Stimulated activated naive CD8-positive, alpha-beta T cell treated with anti-CD3 and anti-CD28 coated beads, Interleukin-15, amount 100 ng/mL, for 72 hours (primary cell): ENCODE results near the gene USP8.

Experiments used
- ATAC-seq: fragments of 150-1000 bp; cut with Tn5 transposase; 2 replicates; pipeline ENCODE4 v1.10.0; 2021; ENCODE audit warnings: mild to moderate bottlenecking, moderate library complexity
- DNase-seq, 2 donors: peaks; one replicate each; pipeline ENCODE4 v3.0.0; 2021 to 2022
- H3K27ac Mint-ChIP-seq, 2 donors: one replicate each; pipeline ENCODE4 v1.8.0; 2022; ENCODE audit warnings: mild to moderate bottlenecking in 2 of 2, mixed read lengths in 2 of 2, moderate library complexity in 2 of 2
- H3K27me3 Mint-ChIP-seq: one replicate; pipeline ENCODE4 v1.8.0; 2022; ENCODE audit warnings: mixed read lengths
- H3K4me1 Mint-ChIP-seq: one replicate; pipeline ENCODE4 v1.8.0; 2022; ENCODE audit warnings: mild to moderate bottlenecking, mixed read lengths
- H3K4me3 Mint-ChIP-seq, 2 donors: one replicate each; pipeline ENCODE4 v1.8.0; 2022; ENCODE audit warnings: mild to moderate bottlenecking in 2 of 2, mixed read lengths in 2 of 2, moderate library complexity in 1 of 2
- H3K9me3 Mint-ChIP-seq, 2 donors: one replicate each; pipeline ENCODE4 v1.8.0; 2022; ENCODE audit warnings: mixed read lengths in 2 of 2

Gene USP8

GRCh38 chr15:50552238-50552637, 128.0 kb downstream of the USP8 start:
- Mint-ChIP-seq H3K4me3 (no peak overlapping the region), H3K27me3 (no peaks in the 10 kb centered on the region), H3K4me1 (peaks cover 7% of the 10 kb centered on the region), H3K9me3 (no peaks in the 10 kb centered on the region), H3K27ac (no peak overlapping the region)
- ATAC-seq, result no peak
- no peak for DNase-seq

- ATAC-seq (no peak), DNase-seq (no peak)
- Mint-ChIP-seq H3K4me3 (peak overlapping the region in 1 of 2 donors; percentile 10), H3K4me1 (peaks cover 18% of the 10 kb centered on the region), H3K9me3 (no peaks in the 10 kb centered on the region), H3K27ac (no peak overlapping the region), H3K27me3 (no peaks in the 10 kb centered on the region)
These were observed 132.6 kb downstream of the USP8 start for GRCh38 chr15:50556642-50557371.

DNA sequence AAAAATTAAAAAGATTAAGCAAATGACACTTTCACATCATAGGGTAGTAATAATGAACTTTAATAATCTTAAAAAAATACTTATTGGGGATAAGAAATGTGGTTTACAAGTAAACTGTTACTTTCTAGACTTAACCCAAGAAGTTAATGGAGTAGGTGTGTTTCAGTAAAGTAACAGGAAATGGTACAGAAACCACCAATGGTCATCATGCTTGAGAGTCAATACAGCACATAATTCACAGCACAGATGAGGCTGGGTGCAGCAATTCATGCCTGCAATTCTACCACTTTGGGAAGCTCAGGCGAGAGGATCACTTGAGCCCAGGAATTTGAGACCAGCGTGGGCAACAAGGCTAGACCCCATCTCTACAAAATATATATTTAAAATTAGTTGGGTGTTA, 133.8 kb downstream of the USP8 start:
- DNase-seq (no peak), ATAC-seq (peak; percentile 79)
- Mint-ChIP-seq H3K27me3 (no peaks in the 10 kb centered on the region), H3K27ac (peak overlapping the region; percentile 40 to 42), H3K9me3 (no peaks in the 10 kb centered on the region), H3K4me1 (peaks cover 28% of the 10 kb centered on the region), H3K4me3 (no peak overlapping the region)

GRCh38 chr15:50562735-50563640, 138.8 kb downstream of the USP8 start:
- Mint-ChIP-seq H3K4me1 (peaks cover 23% of the 10 kb centered on the region), H3K4me3 (peak overlapping the region in 1 of 2 donors; percentile 30), H3K9me3 (no peaks in the 10 kb centered on the region), H3K27me3 (no peaks in the 10 kb centered on the region), H3K27ac (peak overlapping the region; percentile 12 to 79)
- ATAC-seq, result peak; percentile 93
- DNase-seq, result peak in 1 of 2 donors; percentile 28

DNA sequence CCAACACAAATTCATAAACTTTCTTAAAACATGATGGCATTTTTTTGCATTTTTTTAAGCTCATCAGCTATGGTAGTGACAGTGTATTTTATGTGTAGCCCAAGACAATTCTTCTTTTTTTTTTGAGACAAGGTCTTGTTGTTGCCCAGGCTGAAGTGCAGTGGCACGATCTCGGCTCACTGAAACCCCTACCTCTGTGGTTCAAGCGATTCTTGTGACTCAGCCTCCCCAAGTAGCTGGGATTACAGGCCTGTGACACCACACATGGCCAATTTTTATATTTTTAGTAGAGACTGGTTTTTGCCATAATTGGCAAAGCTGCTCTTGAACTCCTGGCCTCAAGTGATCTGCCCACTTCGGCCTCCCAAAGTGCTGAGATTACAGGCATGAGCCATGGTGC, 139.6 kb downstream of the USP8 start:
- H3K4me3 Mint-ChIP-seq, result no peak overlapping the region
- H3K27me3 Mint-ChIP-seq, result no peaks in the 10 kb centered on the region
- H3K27ac Mint-ChIP-seq, result no peak overlapping the region
- ATAC-seq (peak; percentile 59), DNase-seq (no peak)
- H3K9me3 Mint-ChIP-seq, result no peaks in the 10 kb centered on the region
- H3K4me1 Mint-ChIP-seq, result peaks cover 20% of the 10 kb centered on the region
